ENCODE results near the gene MYL10.

The MYL10 gene

DNA sequence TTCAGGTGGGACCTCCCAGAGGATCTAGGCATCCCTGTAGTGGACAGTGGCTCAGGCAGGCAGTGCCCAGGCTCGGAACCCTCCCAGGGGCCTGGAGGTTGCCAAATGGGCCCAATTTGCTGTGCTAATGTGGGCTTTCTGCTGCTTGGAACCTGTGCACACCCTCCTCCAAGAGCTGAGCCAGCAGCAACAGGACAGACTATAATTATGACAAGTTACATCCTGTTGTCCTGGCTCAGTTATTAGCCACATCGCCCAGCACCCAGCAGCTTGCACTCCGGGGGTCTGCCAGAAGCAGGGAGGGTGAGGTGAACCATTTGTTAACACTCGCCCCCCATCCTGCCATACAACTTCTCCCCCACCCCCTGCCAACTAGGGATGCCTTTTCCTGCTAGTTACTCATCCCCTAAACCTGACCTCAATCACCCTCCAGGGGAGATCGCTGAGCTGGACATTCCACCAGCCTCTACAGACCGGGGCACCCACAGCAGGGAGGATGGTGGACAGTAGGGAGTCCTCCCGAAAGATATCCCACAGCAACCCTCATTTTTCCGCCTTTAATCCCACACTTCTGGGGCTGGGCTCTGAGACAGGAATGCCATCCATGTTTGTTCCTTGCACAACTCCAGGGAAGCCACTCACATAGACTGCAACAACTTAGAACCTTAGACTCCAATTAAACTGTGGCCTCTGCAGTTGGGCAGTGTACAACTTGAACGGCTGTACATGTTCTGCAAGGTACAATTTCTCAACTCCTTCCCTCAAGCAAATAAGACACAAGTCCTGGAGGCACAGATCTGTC lies 7.9 kb upstream of the MYL10 start:
- Mint-ChIP-seq H3K4me1 (no peaks in the 10 kb centered on the region), H3K9me3 (no peaks in the 10 kb centered on the region), H3K36me3 (no peaks in the 10 kb centered on the region), H3K27me3 (peaks cover 2% of the 10 kb centered on the region), H3K27ac (no peak overlapping the region), H3K4me3 (no peak overlapping the region)
- DNase-seq (ENCODE audit: low spot score in 2 of 2), result no peak
- no peak for ATAC-seq (ENCODE audit: low read depth)

DNA sequence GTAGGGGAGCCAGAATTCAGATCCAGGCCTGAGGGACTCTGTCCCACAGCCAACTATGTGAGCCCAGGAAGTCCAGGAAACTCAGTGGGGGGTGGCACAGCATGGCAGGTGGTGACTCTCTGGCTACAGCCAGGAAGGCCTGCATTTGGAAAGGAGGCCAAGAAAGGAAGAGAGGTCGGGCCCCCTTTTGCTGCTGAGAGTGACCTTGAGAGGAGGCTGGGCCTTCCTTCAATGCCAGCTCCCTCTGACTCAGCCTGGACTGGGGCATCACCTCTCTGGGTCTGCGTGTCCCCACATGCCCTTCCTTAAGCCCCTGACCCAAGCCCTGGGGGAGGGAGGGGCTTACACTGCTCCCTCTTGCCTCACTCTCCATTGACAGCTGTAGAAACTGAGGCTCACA lies 6.4 kb upstream of the MYL10 start:
- DNase-seq (ENCODE audit: low spot score in 2 of 2), result no peak
- Mint-ChIP-seq H3K4me1 (peaks cover 3% of the 10 kb centered on the region), H3K36me3 (no peaks in the 10 kb centered on the region), H3K27ac (no peak overlapping the region), H3K27me3 (peaks cover 6% of the 10 kb centered on the region), H3K9me3 (no peaks in the 10 kb centered on the region), H3K4me3 (no peak overlapping the region)
- no peak for ATAC-seq (ENCODE audit: low read depth)

GRCh38 chr7:101634196-101634717 lies 5.2 kb upstream of the MYL10 start:
- Mint-ChIP-seq H3K4me1 (peaks cover 3% of the 10 kb centered on the region), H3K36me3 (no peaks in the 10 kb centered on the region), H3K9me3 (no peaks in the 10 kb centered on the region), H3K4me3 (no peak overlapping the region), H3K27ac (no peak overlapping the region), H3K27me3 (peaks cover 6% of the 10 kb centered on the region)
- DNase-seq (ENCODE audit: low spot score in 2 of 2) (no peak), ATAC-seq (ENCODE audit: low read depth) (no peak)

DNA sequence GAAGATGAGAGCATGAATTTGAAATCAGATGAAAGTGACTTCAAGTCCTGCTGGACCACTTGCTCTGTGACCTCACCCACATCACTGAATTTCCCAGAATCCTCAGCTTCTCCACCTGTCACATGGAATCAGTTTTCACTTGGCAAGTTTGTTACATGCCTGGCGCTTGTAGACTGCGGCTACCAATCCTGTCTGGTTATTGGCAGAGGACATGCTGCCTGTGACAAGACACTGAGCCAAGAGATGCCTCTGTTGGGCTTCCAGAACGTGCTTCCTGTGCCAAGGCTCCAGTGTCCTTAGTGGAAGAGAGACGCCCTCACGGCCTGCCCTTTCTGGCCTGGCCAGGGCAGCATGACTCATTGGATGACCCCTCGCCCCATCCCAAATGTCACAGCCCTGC lies 4.4 kb upstream of the MYL10 start:
- DNase-seq (ENCODE audit: low spot score in 2 of 2), result no peak
- ATAC-seq (ENCODE audit: low read depth), result no peak
- H3K4me3 Mint-ChIP-seq, result no peak overlapping the region
- H3K36me3 Mint-ChIP-seq, result no peaks in the 10 kb centered on the region
- no peak overlapping the region for H3K27ac Mint-ChIP-seq
- H3K27me3 Mint-ChIP-seq, result peaks cover 6% of the 10 kb centered on the region
- H3K9me3 Mint-ChIP-seq, result no peaks in the 10 kb centered on the region
- peaks cover 3% of the 10 kb centered on the region for H3K4me1 Mint-ChIP-seq

DNA sequence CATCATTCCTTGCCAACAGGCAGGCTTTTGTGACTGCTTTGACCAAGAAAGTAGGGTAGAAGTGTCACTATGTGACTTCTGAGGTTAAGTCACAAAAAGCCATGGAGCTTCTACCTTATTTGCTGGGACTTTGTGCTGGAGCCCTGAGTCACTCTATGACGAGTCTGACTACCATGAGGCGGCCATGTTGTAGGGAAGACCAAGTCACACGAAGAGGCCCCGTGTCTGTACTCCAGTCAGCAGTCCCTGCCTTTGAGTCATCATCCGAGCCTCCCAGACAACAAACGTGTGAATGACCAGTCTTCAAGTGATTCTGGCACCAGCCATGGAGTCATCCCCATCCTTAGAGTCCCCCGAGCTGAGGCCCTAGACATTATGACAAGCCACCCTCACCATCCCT lies 3.5 kb upstream of the MYL10 start:
- ATAC-seq (ENCODE audit: low read depth) (no peak), DNase-seq (ENCODE audit: low spot score in 2 of 2) (no peak)
- Mint-ChIP-seq H3K27me3 (peaks cover 6% of the 10 kb centered on the region), H3K27ac (no peak overlapping the region), H3K36me3 (no peaks in the 10 kb centered on the region), H3K4me1 (peaks cover 3% of the 10 kb centered on the region), H3K9me3 (no peaks in the 10 kb centered on the region), H3K4me3 (no peak overlapping the region)

DNA sequence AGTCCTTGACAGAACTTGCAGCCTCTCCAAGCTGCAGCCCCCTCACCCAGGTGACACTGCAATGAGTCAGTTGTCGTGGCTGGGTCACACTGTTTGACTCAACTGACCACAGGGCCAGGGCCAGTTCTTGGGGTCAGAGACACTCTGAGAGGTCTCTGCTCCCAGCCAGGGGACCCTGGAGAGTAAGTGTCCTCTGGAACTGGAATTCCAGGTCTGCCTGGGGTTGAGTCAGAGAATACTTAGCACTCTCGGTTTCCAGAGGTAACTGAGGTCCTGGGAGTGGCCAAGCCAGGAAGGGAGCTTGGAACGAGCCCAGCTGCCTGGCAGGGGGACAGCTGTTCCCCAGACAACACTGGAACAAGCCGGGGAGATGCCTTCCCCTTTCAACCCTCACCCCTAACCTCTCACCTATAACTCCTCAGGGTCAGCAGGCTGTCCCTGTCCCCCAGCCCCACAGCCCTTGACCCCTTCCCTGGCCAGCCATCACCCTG lies 2.2 kb upstream of the MYL10 start:
- ATAC-seq (ENCODE audit: low read depth), result no peak
- Mint-ChIP-seq H3K9me3 (no peaks in the 10 kb centered on the region), H3K27ac (no peak overlapping the region), H3K4me3 (no peak overlapping the region), H3K4me1 (peaks cover 3% of the 10 kb centered on the region), H3K27me3 (peaks cover 7% of the 10 kb centered on the region), H3K36me3 (no peaks in the 10 kb centered on the region)
- DNase-seq (ENCODE audit: low spot score in 2 of 2), result no peak

GRCh38 chr7:101630591-101630990 lies 1.5 kb upstream of the MYL10 start:
- Mint-ChIP-seq H3K36me3 (no peaks in the 10 kb centered on the region), H3K27me3 (peaks cover 12% of the 10 kb centered on the region), H3K4me1 (peaks cover 3% of the 10 kb centered on the region), H3K9me3 (no peaks in the 10 kb centered on the region), H3K4me3 (no peak overlapping the region), H3K27ac (no peak overlapping the region)
- ATAC-seq (ENCODE audit: low read depth) (no peak), DNase-seq (ENCODE audit: low spot score in 2 of 2) (no peak)

DNA sequence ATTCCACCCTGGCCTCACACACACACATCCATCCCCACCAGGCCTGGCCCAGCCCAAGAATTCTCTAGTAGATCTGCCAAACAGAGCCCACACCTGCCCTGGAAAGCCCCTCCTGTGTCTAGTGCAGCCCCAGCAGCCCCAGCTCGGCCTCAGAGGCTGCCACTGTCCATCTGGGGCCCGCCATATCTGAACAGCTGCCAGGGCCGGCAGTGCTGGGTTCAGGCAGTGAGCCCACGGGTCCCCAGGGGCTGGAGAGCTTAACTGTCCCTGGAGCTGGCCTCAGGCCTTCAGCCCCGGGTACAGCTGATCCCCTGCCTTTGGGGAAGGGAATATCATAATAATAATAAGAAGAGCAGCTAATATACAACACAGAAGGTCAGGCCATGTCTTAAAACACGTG lies 574 bp downstream of the MYL10 start:
- Mint-ChIP-seq H3K9me3 (no peaks in the 10 kb centered on the region), H3K27me3 (peaks cover 20% of the 10 kb centered on the region), H3K36me3 (no peaks in the 10 kb centered on the region), H3K4me1 (peaks cover 3% of the 10 kb centered on the region), H3K27ac (no peak overlapping the region), H3K4me3 (no peak overlapping the region)
- DNase-seq (ENCODE audit: low spot score in 2 of 2), result no peak
- ATAC-seq (ENCODE audit: low read depth), result no peak

DNA sequence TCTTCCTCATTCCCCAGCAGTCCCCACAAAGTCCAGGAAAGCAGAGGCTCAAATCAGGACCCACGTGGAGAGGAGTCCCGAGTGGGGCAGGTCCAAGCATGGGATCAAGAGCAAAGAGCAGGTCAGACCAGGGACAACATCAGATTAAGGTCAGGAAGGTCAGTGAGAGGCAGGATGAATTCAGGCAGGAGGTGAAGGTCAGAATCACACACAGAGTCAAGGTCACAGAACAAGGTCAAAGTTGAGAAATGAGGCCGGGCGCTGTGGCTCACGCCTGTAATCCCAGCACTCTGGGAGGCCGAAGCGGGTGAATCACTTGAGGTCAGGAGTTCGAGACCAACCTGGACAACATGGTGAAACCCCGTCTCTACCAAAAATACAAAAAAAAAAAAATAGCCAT lies 2.3 kb downstream of the MYL10 start:
- Mint-ChIP-seq H3K27ac (no peak overlapping the region), H3K4me1 (peaks cover 3% of the 10 kb centered on the region), H3K9me3 (no peaks in the 10 kb centered on the region), H3K36me3 (no peaks in the 10 kb centered on the region), H3K27me3 (peaks cover 26% of the 10 kb centered on the region), H3K4me3 (no peak overlapping the region)
- no peak for DNase-seq (ENCODE audit: low spot score in 2 of 2)
- ATAC-seq (ENCODE audit: low read depth), result no peak

- ATAC-seq (ENCODE audit: low read depth) (no peak), DNase-seq (ENCODE audit: low spot score in 2 of 2) (no peak)
- H3K27me3 Mint-ChIP-seq, result peaks cover 23% of the 10 kb centered on the region
- no peaks in the 10 kb centered on the region for H3K4me1 Mint-ChIP-seq
- H3K4me3 Mint-ChIP-seq, result no peak overlapping the region
- H3K36me3 Mint-ChIP-seq, result no peaks in the 10 kb centered on the region
- no peaks in the 10 kb centered on the region for H3K9me3 Mint-ChIP-seq
- no peak overlapping the region for H3K27ac Mint-ChIP-seq
Measured at GRCh38 chr7:101626069-101626671, 2.9 kb downstream of the MYL10 start.

- no peak for DNase-seq (ENCODE audit: low spot score in 2 of 2)
- H3K27ac Mint-ChIP-seq, result no peak overlapping the region
- no peaks in the 10 kb centered on the region for H3K36me3 Mint-ChIP-seq
- H3K9me3 Mint-ChIP-seq, result no peaks in the 10 kb centered on the region
- peaks cover 22% of the 10 kb centered on the region for H3K27me3 Mint-ChIP-seq
- ATAC-seq (ENCODE audit: low read depth), result no peak
- no peaks in the 10 kb centered on the region for H3K4me1 Mint-ChIP-seq
- H3K4me3 Mint-ChIP-seq, result no peak overlapping the region
Measured at GRCh38 chr7:101625031-101625791, 3.9 kb downstream of the MYL10 start.

GRCh38 chr7:101624246-101625001 lies 4.7 kb downstream of the MYL10 start:
- Mint-ChIP-seq H3K9me3 (no peaks in the 10 kb centered on the region), H3K27me3 (peaks cover 22% of the 10 kb centered on the region)
- no peak for DNase-seq (ENCODE audit: low spot score in 2 of 2)

GRCh38 chr7:101622609-101623173 lies 6.4 kb downstream of the MYL10 start:
- ATAC-seq (ENCODE audit: low read depth), result no peak
- H3K27me3 Mint-ChIP-seq, result peaks cover 22% of the 10 kb centered on the region
- no peak for DNase-seq (ENCODE audit: low spot score in 2 of 2)

More at GRCh38 chr7:101624246-101625001, 4.7 kb downstream of the MYL10 start:
- no peak overlapping the region for H3K4me3 Mint-ChIP-seq
- no peaks in the 10 kb centered on the region for H3K4me1 Mint-ChIP-seq
- no peak overlapping the region for H3K27ac Mint-ChIP-seq
- no peak for ATAC-seq (ENCODE audit: low read depth)
- H3K36me3 Mint-ChIP-seq, result no peaks in the 10 kb centered on the region

More at GRCh38 chr7:101622609-101623173, 6.4 kb downstream of the MYL10 start:
- Mint-ChIP-seq H3K36me3 (no peaks in the 10 kb centered on the region), H3K9me3 (no peaks in the 10 kb centered on the region), H3K4me3 (no peak overlapping the region), H3K4me1 (no peaks in the 10 kb centered on the region), H3K27ac (no peak overlapping the region)
